Kidney epithelial cell (primary cell): ENCODE results near the gene CLIC4. TPM values are rescaled to one million over a fixed set of nuclear protein-coding genes. Genes with fewer than 3 reads are reported as not detected.
A peak's percentile ranks its signal among the peaks of the same experiment; 100 is the strongest.
"Not testable (repeated sequence)": the region's sequence is repeated elsewhere in the genome, so short reads cannot be mapped to it uniquely, and the experiment has no call there.

ENCODE experiments used
- DNase-seq: peaks from one replicate; pipeline ENCODE4 v3.0.0-alpha.2; 2010; ENCODE audit warnings: low read depth
- H3K27me3 ChIP-seq: 2 replicates; pipeline ENCODE4 v1.6.0; 2011; ENCODE audit warnings: low read length; ENCODE audit not compliant: control insufficient read depth, insufficient read depth
- H3K36me3 ChIP-seq: 2 replicates; pipeline ENCODE4 v1.5.1; 2011; ENCODE audit warnings: low read length; ENCODE audit not compliant: control insufficient read depth, insufficient read depth
- H3K4me3 ChIP-seq: 2 replicates; pipeline ENCODE4 v1.5.1; 2011; ENCODE audit warnings: low read depth, mild to moderate bottlenecking, control low read depth, low read length
- total RNA-seq: library from RNA; depleted of rRNA; stranded (reverse); fragments of >200 nt; gene quantifications from 2 replicates; pipeline ENCODE4 v1.2.3, GENCODE V29; 2015
- TF ChIP-seq, protein P1 (sequence below): IDR thresholded peaks from 2 replicates; pipeline ENCODE4 v1.5.1; 2011; ENCODE audit warnings: mild to moderate bottlenecking, moderate library complexity, low read length, control low read depth, inconsistent platforms; ENCODE audit not compliant: insufficient read depth, poor library complexity, severe bottlenecking

CLIC4 gene
- total RNA-seq, 1 donor from 2014 or later = 224 TPM

DNA sequence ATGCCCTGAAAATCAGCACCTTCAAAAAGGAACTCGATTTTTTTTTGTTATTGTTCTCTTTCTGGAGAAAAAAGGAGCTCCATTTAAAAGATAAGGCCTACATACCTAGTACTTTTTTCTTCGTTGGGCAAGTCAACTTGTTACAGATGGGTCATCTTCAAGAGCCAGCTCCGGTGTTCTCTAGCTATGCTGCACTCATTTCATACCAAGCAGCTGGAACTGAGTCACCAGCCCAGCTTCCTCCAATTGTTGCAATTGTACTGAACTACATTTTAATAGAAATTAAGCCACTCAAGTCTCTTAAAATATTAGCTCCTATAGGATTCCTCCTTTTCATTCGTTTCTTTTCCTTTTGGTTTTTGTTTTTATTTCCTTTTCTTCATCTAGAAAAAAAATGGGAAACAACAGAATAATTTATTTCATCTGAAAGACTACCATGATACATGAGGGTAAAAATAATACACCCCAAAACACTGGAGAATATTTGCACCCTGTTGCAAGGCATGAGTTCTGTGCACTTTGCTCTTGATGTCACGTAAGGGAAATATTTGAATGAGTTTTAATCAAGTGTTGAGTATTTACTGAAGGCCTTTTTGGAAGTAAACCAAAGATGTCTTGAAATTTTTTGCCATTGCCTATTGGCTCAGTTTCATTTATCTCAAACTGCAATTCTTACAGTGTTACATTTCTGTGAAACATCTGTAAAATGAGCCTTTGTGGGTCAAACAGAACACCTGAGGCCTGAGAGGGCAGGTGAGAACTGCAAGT lies 60.5 kb downstream of the CLIC4 start:
- TF ChIP-seq, protein P1, sequence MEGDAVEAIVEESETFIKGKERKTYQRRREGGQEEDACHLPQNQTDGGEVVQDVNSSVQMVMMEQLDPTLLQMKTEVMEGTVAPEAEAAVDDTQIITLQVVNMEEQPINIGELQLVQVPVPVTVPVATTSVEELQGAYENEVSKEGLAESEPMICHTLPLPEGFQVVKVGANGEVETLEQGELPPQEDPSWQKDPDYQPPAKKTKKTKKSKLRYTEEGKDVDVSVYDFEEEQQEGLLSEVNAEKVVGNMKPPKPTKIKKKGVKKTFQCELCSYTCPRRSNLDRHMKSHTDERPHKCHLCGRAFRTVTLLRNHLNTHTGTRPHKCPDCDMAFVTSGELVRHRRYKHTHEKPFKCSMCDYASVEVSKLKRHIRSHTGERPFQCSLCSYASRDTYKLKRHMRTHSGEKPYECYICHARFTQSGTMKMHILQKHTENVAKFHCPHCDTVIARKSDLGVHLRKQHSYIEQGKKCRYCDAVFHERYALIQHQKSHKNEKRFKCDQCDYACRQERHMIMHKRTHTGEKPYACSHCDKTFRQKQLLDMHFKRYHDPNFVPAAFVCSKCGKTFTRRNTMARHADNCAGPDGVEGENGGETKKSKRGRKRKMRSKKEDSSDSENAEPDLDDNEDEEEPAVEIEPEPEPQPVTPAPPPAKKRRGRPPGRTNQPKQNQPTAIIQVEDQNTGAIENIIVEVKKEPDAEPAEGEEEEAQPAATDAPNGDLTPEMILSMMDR = no peak
- no peaks in the 10 kb centered on the region for H3K27me3 ChIP-seq
- H3K4me3 ChIP-seq = no peak overlapping the region
- H3K36me3 ChIP-seq = no peaks in the 10 kb centered on the region
- DNase-seq = peak; percentile 51

DNA sequence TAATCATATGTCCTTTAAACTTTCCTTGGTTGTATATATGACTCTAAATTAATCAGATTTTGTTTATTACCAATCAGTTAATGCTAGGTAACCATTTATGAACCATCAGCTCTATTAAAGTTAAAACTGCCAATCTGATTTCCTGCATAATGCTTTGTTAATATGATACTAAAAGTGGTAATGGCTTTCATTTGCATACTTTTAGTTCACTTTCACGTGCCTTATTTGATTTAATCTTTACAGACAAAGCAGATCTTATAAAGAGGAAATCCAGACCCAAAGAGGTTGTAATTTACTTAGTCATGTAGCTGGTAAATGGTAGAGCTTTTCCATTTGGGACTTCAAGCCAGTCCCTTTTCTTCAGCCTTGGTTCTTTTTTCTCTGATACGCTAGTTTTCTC lies 61.3 kb downstream of the CLIC4 start:
- Histone ChIP-seq H3K27me3 (no peaks in the 10 kb centered on the region), H3K4me3 (no peak overlapping the region), H3K36me3 (no peaks in the 10 kb centered on the region)
- TF ChIP-seq, protein P1 = no peak
- DNase-seq = no peak

DNA sequence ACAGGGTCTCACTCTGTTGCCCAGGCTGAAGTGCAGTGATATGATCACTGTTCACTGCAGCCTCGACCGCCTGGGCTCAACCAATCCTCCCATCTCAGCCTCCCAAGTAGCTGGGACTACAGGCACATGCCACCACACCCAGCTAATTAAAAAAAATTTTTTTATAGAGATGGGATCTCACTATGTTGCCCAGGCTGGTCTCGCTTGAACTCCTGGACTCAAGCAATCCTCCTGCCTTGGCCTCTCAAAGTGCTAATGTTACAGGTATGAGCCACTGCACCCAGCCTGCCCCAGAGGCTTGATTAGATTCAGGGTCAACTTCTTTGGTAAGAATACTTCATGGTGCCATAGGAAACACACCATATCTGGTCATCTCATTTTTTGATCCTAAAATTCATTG lies 66.2 kb downstream of the CLIC4 start:
- H3K27me3 ChIP-seq, H3K4me3 ChIP-seq, H3K36me3 ChIP-seq, DNase-seq: not testable (repeated sequence)

DNA sequence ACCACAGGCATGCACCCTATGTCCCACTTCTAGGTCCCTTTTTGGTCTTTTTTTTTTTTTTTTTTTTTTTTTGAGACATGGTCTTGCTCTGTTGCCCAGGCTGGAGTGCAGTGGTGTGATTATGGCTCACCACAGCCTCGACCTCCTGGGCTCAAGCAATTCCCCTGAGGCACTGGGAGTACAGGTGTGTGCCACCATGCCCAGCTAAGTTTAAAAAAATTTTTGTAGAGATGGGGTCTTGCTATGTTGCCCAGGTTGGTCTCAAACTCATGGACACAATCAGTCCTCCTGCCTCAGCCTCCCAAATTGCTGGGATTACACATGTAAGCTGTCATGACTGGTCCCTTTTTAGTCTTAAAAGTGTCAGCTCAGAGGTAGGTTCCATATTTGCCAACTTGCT lies 75.0 kb downstream of the CLIC4 start:
- DNase-seq, H3K27me3 ChIP-seq, H3K4me3 ChIP-seq, H3K36me3 ChIP-seq: not testable (repeated sequence)

DNA sequence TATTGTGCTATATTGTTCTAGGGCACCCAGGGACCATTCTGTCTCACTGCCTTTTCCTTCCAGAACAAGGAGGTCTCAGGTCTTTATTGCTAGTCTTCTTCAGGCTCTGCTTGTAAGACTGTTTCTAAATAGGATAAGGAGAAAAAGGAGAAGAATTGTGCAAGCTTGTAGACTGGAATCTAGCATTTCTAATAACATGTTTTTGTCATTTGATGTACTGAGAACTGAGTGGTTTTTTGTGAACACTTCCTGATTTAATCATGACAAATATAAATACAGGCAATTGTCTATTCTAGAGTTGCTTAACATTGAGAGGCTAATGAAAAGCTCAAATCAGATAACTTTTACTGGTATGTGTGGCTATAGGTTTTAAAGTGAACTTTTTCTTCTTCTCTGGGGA lies 77.6 kb downstream of the CLIC4 start:
- no peak overlapping the region for H3K4me3 ChIP-seq
- no peaks in the 10 kb centered on the region for H3K27me3 ChIP-seq
- H3K36me3 ChIP-seq = no peaks in the 10 kb centered on the region
- DNase-seq = no peak
- TF ChIP-seq, protein P1 = no peak

DNA sequence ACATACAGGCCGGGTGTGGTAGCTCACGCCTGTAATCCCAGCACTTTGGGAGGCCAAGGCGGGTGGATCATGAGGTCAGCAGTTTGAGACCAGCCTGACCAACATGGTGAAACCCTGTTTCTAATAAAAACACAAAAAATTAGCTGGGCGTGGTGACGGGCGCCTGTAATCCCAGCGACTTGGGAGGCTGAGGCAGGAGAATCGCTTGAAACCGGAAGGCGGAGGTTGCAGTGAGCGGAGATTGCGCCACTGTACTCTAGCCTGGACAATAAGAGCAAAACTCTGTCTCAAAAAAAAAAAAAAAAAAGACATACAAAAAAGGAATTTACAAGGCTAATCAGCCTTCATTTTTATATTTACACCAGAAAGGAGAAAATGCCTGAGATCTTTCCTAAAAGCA lies 78.2 kb downstream of the CLIC4 start:
- H3K36me3 ChIP-seq, DNase-seq, H3K27me3 ChIP-seq, H3K4me3 ChIP-seq: not testable (repeated sequence)

DNA sequence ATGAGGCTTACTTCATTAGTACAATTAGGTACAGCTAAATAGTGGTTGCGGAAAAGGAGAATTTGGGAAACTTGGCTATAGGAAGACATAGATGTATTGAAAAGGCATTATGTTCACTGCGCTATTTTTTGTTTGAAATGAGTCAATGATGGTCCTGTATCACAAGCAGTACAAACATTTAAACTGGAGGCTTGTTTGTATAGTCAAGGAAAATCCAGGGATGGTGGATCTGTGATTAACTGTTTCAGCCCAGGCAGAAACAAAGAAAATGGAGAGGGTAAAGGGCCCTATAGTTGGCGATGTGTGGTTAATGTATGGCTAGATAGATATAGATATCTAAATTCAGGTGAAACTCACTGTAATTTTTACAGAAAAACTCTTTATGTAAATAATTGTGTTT lies 79.9 kb downstream of the CLIC4 start:
- TF ChIP-seq, protein P1 = no peak
- no peaks in the 10 kb centered on the region for H3K36me3 ChIP-seq
- no peak for DNase-seq
- H3K27me3 ChIP-seq = no peaks in the 10 kb centered on the region
- H3K4me3 ChIP-seq = no peak overlapping the region
